Stimulated activated CD8-positive, alpha-beta memory T cell treated with anti-CD3 and anti-CD28 coated beads, Interleukin-7, amount 100 ng/mL, for 1 hour (primary cell): ENCODE results near the gene KRTAP24-1.

ENCODE experiments used
- DNase-seq, 2 donors: peaks; one replicate each; pipeline ENCODE4 v3.0.0-alpha.2; 2020; ENCODE audit warnings: low read depth in 2 of 2

KRTAP24-1 gene

GRCh38 chr21:30282850-30283249, at the start of gene KRTAP24-1:
TSS of gene KRTAP24-1 (minus strand) at chr21:30282950. CDS start at chr21:30282932, 18 bp downstream.
- no peak for DNase-seq

DNA sequence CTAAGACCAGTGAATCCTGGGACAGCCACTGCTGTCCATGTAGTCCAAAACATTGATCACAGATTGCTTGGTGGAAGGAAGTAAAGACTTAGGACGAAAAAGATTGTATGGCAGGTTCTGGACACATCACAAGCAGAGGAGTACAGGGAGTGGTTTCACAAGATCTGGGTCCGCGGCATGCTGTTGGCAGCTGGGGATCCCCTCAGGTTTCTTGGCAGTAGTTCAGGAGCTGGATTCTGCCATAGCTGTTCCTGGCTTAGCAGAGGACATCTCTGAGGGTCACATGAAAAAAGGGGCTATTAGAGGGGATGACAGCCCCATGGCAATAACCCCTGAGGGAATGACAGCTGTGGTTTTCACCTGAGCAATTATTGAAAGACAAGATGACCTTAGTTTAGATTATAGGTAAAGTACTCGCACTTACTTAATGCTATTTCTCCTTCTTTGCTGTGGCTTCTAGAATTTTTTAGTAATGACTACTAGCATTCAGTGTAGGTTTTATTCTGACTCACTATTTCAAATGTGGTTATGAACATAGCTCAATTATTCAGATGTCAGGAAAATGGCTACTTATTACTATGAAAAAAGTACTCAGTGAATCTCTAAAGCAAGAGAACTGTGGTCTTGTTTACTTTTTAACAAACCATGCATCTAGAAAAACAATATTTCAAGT, 46.6 kb upstream of the KRTAP24-1 start:
- DNase-seq = no peak

DNA sequence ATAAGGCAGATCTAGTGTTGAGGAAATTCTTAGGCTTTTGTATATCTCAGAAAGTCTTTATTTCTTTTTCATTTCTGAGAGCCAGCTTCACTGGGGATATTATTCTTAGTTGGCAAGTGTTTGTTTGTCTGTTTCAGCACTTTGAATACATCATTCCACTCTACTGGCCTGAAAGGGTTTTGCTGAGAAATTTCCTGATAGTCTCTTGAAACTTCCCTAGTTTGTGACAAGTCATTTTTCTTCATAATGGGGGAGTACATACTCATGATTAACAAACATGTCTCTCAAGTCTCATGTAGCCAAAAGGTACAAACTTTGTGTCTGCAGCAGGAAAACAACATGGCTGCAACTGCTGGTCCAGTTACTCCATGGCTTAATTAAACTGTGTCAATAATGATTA, 43.6 kb upstream of the KRTAP24-1 start:
- no peak for DNase-seq

DNA sequence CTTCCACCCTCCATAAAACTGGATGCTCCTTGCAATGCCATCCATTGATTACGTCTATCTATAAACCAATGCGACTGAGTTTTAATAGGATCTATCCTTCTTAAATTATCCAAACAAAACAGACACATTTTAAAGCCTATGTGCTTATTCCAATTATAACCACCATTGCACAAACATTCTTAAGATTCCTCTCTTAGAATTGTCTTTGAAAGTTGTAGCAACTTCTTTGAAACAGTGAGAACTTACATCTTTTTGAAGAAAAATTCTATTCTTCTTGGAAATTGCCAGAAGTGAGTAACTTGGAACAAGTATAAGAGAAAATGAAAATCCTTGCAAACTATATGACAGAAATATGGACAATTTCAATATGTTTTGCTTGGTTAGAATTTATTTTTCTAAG, 37.5 kb upstream of the KRTAP24-1 start, which contains the start of gene KRTAP26-1:
Gene KRTAP26-1 (minus strand): TSS at position 101 of the 400 bp plus-strand sequence. CDS start 280 bp downstream, outside the sequence.
- no peak for DNase-seq

DNA sequence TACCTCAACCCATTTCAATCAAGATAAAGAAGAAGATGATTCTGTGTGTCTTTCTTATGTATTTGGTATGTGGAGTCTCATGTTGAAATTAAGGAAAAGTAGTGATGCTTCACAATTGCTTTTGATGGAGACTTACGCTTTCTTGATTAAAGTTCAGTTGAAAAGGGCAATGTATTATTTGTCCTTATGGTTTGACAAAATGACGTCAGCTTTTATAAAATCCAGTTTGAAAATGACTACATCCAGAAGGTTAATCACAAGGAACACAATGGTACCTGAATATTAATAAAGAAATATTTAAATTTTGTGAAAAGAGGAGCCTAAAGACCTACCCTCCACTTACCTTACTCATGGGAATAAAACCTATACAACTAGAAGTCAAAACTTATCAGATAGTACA, 33.0 kb upstream of the KRTAP24-1 start:
- DNase-seq = no peak

- no peak for DNase-seq
Measured at GRCh38 chr21:30306884-30307283, 24.1 kb upstream of the KRTAP24-1 start.

DNA sequence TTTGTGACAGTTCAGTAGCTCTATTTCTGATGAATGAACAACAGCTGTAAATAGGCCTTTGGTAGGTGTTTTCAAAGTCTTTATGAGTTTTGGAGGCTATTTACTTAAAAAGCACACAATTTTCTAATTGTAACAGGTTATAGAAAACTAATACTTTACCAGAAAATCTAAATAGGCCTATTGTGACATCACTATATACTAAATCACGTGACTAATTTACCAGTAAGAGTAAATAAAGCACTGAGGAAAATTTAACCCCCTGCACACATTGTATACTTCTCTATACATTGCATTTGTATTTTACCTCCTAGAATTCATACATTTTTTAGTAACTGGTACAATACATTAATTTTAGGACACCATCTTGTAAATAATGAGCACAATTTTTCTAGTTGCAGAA, 22.4 kb upstream of the KRTAP24-1 start:
- DNase-seq = no peak

GRCh38 chr21:30289215-30289614, 6.5 kb upstream of the KRTAP24-1 start, which contains the start of gene KRTAP25-1:
TSS of gene KRTAP25-1 (minus strand) at chr21:30289514. CDS start at chr21:30289490, 24 bp downstream.
- no peak for DNase-seq

- DNase-seq = no peak
Measured at GRCh38 chr21:30271611-30272010, 11.1 kb downstream of the KRTAP24-1 start.

DNA sequence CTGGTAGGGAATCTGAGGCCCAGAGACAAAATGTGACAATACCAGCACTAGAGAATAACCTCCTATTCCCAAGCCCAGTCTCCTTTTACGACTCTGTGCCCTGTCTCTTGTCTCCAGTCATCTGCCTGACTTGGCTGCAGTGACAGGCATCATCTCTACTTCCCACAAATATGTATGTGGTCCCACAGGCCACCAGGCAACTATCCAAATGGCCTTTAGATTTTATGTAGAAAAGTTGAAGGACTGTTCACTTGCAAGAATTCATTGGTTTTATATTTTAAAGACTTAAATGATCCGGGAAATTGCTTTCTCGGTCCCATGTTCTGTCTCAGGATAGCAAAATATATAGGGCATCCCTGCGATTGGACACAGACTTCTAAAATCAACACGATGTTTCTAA, 11.6 kb downstream of the KRTAP24-1 start:
- no peak for DNase-seq

- DNase-seq = no peak
Measured at GRCh38 chr21:30269803-30270530, 12.8 kb downstream of the KRTAP24-1 start.

- no peak for DNase-seq
Measured at GRCh38 chr21:30268608-30269197, 14.0 kb downstream of the KRTAP24-1 start.

GRCh38 chr21:30257773-30258172, 25.0 kb downstream of the KRTAP24-1 start:
- DNase-seq = no peak

- DNase-seq = no peak
Measured at GRCh38 chr21:30256100-30256499, 26.6 kb downstream of the KRTAP24-1 start.

- no peak for DNase-seq
Measured at GRCh38 chr21:30255679-30256078, 27.1 kb downstream of the KRTAP24-1 start.

DNA sequence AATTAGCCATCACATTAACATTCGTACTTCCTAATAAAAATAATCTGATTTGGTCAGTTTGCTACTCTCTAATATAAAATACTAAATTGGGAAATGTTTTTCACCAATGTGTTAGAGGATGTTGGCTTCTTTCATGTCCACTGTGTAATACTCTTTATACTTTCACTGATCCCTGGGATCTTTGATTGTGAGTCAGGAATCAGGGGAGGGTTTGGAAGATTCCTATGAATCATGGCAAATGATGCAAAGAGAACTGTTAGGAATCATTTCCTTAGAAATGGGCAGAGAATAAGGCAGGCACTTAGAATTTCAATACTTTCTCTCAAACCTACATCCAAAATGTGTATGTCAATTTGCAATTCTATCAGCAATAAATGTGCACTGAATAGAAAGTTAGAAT, 31.0 kb downstream of the KRTAP24-1 start:
- DNase-seq = no peak

GRCh38 chr21:30249936-30250335, 32.8 kb downstream of the KRTAP24-1 start:
- no peak for DNase-seq

- DNase-seq = no peak
Measured at GRCh38 chr21:30248844-30249243, 33.9 kb downstream of the KRTAP24-1 start.

DNA sequence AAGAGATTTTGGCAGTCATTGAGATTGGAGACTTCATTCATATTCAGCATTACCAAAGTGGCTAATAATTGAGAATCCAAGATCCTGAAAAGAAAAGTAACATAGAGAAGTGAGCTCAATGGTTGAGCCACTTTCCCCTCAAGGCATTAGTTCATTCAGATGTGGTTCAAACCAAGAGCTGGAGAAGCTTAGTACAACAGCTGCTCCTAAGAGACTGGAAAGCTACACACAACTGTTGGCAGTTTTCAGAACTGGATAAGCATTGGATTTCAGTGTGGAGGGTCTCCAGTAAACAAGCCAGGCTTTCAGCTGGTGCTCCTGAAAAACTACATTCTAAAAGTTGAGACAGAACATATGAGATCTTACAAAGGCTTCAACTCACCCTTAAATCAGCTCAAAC, 37.7 kb downstream of the KRTAP24-1 start:
- DNase-seq = no peak

GRCh38 chr21:30243691-30244090, 39.1 kb downstream of the KRTAP24-1 start:
- no peak for DNase-seq

DNA sequence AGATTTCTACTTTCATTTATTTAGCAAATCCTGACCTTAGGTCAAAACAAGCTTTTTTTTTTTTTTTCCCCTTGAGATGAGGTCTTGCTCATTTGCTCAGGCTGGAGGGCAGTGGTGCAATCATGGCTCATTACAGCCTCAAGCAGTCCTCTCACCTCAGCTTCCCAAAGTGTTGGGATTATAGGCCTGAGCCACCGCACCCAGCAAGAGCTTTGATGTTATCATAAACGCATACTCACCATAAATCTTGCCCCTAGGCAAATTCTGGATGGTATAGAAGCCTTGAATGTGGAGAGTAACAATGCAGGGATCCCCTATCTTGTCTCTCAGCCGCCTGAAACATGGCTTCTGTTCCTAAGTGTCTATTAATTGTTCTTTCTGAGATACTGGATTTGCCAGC, 42.1 kb downstream of the KRTAP24-1 start:
- no peak for DNase-seq

GRCh38 chr21:30238168-30238567, 44.6 kb downstream of the KRTAP24-1 start:
- DNase-seq = no peak

- no peak for DNase-seq
Measured at GRCh38 chr21:30234643-30235042, 48.1 kb downstream of the KRTAP24-1 start.
